PC-9 (cell line): ENCODE results near the gene SRGAP1.

ENCODE experiments used
- CTCF ChIP-seq: fragments of 200-600 bp; sonication (generic); conservative IDR thresholded peaks from 2 replicates; pipeline ENCODE4 v1.6.1; 2017; ENCODE audit warnings: mixed run types, antibody characterized with exemption, mild to moderate bottlenecking, moderate library complexity
- EZH2 ChIP-seq: fragments of 200-600 bp; sonication (generic); IDR thresholded peaks from 2 replicates; pipeline ENCODE4 v1.8.0; 2017; ENCODE audit warnings: antibody characterized with exemption, low read depth

- TF ChIP-seq CTCF (no peak), EZH2 (no peak)
Measured at GRCh38 chr12:63924781-63925180, 80.3 kb downstream of the SRGAP1 start.
